HG02938 (cell line): ENCODE measurements around the gene KRCC1.

Source experiments
- ATAC-seq: cut with Tn5 transposase; IDR thresholded peaks from one replicate; pipeline ENCODE4 v1.9.1; 2021; ENCODE audit warnings: mild to moderate bottlenecking, moderate library complexity; ENCODE audit not compliant: unreplicated experiment

Gene KRCC1

GRCh38 chr2:88078643-88079172 is 23.1 kb upstream of the KRCC1 start:
- ATAC-seq: no peak

GRCh38 chr2:88077080-88077479 is 21.5 kb upstream of the KRCC1 start:
- ATAC-seq: no peak

GRCh38 chr2:88074854-88075292 is 19.3 kb upstream of the KRCC1 start:
- ATAC-seq: no peak

- ATAC-seq: no peak
Measured at GRCh38 chr2:88074150-88074549, 18.6 kb upstream of the KRCC1 start.

- ATAC-seq: no peak
Measured at GRCh38 chr2:88071365-88071764, 15.8 kb upstream of the KRCC1 start.

GRCh38 chr2:88070055-88070454 is 14.5 kb upstream of the KRCC1 start:
- no peak for ATAC-seq

- no peak for ATAC-seq
Measured at GRCh38 chr2:88069117-88069516, 13.5 kb upstream of the KRCC1 start.

GRCh38 chr2:88068044-88068443 is 12.5 kb upstream of the KRCC1 start:
- ATAC-seq: no peak

GRCh38 chr2:88067598-88067997 is 12.0 kb upstream of the KRCC1 start, which contains the start of gene SMYD1:
Gene SMYD1 (plus strand): TSS chr2:88067825. CDS start chr2:88067865, 40 bp downstream.
- no peak for ATAC-seq

GRCh38 chr2:88067189-88067588 is 11.6 kb upstream of the KRCC1 start:
- ATAC-seq: no peak

GRCh38 chr2:88066543-88066942 is 11.0 kb upstream of the KRCC1 start:
- ATAC-seq: no peak

GRCh38 chr2:88061295-88061694 is 5.7 kb upstream of the KRCC1 start:
- no peak for ATAC-seq

- no peak for ATAC-seq
Measured at GRCh38 chr2:88060907-88061275, 5.3 kb upstream of the KRCC1 start.

GRCh38 chr2:88059979-88060906 is 4.7 kb upstream of the KRCC1 start:
- no peak for ATAC-seq

- ATAC-seq: no peak
Measured at GRCh38 chr2:88058191-88058590, 2.6 kb upstream of the KRCC1 start.

GRCh38 chr2:88057437-88057844 is 1.9 kb upstream of the KRCC1 start:
- ATAC-seq: no peak

GRCh38 chr2:88054782-88055370 is 707 bp downstream of the KRCC1 start:
- ATAC-seq: no peak

- ATAC-seq: no peak
Measured at GRCh38 chr2:88053934-88054781, 1.4 kb downstream of the KRCC1 start.

GRCh38 chr2:88053296-88053695 is 2.3 kb downstream of the KRCC1 start:
- no peak for ATAC-seq

- no peak for ATAC-seq
Measured at GRCh38 chr2:88051792-88052191, 3.8 kb downstream of the KRCC1 start.

GRCh38 chr2:88049622-88050021 is 6.0 kb downstream of the KRCC1 start:
- peak; percentile 70 for ATAC-seq
